HG03060 (cell line): ENCODE measurements around the gene LDLRAD4.
"Not testable (repeated sequence)": the region's sequence is repeated elsewhere in the genome, so short reads cannot be mapped to it uniquely, and the experiment has no call there.

Source experiments
- ATAC-seq: cut with Tn5 transposase; IDR thresholded peaks from one replicate; pipeline ENCODE4 v1.9.1; 2021; ENCODE audit warnings: low read depth, moderate number of reproducible peaks; ENCODE audit not compliant: unreplicated experiment

The LDLRAD4 gene

DNA sequence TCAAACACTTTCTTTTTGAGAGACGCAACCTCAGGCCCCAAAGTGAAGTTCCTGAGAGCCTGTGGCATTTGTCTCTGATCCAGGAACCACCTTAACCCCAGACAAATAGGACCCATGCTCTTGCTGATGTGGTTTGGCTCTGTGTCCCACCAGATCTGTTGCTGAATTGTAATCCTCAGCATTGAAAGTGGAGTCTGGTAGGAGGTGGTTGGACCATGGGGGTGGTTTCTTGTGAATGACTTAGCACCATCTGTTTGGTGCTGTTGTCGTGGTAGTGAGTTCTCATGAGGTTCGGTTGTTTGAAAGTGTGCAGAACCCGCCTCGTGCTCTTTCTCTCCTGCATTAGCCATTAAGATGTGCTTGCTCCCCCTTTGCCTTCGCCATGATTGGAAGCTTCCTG lies 255.2 kb downstream of the LDLRAD4 start:
- ATAC-seq: no peak

DNA sequence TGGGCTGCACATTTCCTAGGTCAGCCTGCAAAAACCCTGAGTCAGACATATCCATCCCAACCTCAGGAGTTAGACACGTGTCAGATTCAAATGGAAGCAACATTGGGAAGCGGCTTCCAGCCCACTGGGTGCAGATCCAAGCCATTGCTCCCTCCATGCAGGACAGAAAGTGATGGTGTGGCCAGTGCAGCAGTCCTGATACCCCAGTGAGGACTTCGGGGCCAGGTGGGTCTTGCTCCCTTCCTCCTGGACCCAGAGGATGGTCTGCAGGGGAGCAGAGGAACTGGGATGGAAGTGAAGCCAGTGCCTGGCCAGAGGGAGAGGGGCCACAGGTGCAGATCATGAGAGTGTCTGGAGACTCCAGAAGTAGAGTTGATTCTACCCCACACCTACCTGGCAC lies 255.8 kb downstream of the LDLRAD4 start:
- ATAC-seq: no peak

DNA sequence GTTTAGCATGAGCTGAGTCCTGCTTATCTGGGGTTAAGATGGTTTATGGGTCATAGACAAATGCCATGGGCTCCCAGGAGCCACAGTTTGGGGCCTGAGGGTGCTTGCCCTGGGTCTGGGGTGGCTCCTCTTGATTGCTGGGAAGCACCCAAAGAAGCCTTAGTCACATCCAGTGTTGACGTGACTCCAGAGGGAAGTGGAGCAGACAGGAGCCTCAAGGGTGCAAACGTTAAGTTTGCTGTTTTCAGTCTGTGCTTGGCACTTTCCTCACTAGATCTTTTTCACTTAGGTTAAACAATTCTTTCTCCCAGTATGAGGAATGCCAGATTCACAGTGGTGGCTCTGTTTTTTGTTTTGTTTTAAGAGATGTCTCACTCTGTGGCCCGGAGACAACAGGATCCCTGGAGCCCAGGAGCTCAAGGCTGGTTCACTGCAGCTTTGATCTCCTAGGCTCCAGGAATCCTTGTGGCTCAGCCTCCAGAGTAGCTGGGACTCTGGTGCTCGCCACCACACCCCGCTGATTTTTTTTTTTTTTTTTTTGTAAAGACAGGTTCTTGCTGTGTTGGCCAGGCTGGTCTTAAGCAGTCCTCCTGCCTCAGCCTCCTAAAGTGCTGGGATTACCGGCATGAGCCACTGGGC lies 256.5 kb downstream of the LDLRAD4 start:
- ATAC-seq: no peak

DNA sequence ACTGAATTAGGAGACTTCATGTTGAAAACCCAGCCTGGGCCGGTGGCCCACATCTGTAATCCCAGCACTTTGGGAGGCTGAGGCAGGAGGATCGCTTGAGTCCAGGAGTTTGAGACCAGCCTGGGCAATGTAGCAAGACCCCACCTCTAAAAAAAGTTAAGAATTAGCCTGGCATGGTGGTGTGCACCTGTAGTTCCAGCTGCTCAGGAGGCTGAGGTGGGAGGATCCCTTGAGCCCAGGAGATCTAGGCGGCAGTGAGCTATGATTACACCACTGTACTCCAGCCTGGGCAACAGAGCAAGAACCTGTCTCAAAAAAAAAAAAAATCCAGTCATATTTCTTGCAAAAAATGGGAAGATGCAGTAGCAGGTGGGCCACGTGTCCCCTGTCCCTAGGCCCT lies 257.8 kb downstream of the LDLRAD4 start:
- ATAC-seq: not testable (repeated sequence)

DNA sequence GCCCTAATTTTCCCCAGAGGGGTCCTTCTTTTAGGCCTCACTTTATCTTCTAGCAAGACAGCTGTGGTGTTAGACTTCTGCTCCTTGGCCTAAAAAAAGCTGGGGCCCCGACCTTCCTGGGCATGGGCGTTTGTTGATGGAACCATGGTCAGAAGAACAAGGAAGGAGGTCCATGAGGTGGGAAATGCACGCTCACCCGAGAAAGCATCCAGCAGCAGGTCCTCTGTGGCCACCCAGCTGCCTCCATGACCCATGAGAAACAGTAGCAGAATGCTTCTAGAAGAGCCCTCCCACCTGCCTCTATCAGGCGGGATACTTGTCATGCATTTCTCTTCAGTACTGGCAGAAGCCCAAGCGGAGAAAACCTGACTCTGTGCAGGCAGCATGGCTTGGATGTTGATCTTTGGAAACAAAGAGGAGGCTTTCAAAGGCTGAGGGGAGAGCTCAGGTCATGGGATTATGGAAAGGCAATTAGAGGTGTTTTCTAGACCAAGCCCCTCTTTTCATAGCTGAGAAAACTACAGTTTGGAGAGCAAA lies 258.7 kb downstream of the LDLRAD4 start:
- ATAC-seq: no peak

DNA sequence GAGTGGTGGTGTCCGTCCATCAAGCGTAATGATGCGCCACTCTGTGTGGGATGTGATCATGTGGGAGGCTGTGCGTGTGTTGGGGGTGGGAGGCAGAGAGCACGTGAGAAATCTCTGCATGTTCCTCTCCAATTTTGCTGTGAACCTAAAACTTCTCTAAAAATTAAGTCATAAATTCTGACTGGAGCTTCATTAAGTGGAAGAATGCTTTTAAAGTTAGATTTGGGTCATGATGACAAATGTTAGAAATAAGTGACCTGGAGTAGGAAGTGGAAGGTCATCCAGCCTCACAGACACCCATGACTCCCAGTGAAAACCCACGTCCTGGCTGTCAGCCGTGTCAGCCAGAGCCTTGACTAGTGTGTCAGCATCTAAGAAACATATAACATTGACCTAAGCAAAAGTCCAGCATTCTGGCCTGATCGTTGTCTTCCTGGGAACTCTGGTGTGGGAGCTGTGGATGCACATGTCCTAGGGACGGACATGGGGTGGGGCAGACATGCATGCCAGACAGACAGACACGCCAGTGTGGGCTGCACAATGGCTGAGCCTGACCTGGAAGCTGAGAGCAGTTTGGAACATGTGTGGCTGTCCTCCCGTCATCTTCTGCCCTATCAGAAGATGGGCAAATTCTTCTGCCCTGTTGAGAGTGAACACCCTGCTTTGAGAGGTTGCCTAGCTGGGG lies 262.2 kb downstream of the LDLRAD4 start:
- no peak for ATAC-seq

DNA sequence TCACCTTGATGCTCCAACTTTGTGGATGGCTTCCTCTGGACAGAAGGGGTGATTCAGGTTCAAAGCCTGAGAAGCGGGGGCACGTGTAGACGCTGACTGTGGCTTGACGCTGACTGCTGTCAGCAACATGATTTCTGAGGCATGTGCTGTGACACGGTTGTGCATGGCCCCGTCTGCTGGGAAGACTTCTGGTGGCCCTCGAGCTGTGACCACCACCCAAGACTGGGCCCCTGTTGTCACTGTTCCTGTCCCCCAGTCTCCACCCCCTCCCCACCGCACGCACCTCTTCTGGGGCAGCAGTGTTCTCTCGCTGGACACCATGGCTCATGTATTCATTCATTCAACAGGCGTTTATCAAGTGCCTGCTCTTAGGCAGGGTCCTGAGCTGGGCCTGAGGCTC lies 262.8 kb downstream of the LDLRAD4 start:
- no peak for ATAC-seq

DNA sequence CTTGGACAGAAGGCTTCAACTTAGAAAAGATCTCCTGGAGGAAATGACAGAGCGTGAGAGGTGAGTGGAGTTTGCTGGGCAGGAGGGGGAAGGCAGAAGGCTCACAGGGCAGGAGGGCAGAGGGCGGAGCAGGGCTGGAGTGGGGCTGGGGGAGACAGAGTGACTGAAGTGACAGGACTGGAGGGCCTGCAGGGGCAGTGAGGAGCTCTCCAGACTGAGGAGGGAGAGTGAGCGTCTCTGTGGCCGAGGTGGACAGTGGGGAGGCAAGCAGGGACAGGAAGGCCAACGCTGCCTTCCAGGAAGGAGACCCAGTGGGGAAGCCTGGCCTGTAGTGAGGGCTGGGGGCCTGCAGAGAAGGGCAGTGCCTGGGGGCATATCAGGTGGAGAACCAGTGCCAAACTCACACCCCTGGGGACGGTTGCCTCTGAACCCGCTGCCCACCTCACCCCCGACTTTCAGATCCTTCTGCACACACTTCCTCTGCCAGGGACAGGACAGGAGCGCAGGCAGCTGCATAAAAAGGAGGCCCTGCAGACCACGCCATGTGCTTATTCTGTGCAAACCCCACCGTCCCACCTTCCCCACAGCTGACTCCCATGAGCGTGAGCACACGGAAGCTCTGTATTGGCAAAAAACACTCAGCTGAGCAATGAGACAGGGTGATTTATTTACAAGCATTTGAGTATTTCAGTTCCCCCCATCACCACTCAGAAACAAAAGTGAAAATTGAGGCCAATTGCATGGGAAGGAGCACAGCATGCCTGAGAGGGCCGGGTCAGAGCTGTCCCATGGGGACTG lies 263.5 kb downstream of the LDLRAD4 start:
- peak; percentile 66 for ATAC-seq

DNA sequence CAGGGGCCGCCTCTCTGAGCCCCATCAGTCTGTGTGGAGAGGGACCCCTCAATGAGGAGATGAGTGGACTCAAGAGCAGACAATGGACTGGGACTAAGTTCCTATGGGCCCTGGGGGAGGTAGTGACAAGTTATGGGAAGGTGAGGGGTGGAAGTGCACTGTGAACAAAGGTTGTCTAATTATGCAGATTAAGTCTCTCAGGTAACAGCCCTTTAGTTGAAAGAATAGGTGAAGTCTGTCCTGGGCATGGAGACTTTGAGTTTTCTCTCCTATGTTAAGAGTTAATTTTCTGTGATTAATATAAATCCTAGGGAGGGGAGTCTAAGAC lies 264.0 kb downstream of the LDLRAD4 start:
- ATAC-seq: no peak

DNA sequence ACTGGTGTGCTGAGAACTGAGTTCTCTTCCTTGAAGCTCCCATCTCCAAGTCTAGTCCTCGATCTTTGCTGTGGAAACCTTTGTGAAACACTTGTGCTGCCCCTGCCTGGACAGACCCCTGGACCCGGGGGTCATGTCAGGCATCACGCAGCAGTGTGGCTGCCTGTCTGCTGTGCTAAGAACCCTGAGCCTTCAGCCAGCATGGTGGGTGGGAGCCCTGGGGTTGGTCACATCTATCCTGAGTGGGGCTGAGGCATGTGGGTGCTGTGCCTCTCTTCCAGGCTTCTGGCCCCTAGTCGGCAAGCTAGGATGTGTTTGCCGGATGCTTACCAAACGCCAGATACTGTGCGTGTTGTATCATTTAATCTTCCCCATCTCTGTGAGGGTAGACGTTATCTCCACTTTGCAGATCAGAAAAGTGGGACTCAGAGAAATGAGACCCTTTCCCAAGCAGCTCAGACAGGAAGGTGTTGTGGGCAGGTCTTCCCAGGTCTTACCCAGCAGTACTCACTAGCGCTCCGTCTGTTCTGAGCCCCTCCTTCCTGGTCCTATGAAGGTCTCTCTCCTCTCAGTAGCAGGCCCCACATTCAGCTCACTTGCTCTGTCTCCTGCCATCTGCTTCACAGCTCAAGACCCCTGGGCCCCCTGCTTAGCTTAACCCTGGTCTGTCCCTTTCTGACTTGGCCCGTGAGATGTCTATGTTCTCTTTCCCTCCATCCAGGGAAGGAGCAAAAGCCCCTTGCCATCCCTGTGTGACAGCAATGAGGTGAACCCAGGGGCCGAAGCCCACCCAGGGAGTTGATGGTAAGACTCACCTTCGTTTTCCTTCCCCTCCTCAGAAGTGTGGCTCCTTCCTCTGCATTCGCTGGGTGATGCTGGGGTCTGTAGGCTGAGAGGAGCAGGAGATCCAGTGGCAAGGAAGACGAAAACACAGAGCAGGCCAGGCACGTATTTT lies 265.0 kb downstream of the LDLRAD4 start:
- no peak for ATAC-seq

DNA sequence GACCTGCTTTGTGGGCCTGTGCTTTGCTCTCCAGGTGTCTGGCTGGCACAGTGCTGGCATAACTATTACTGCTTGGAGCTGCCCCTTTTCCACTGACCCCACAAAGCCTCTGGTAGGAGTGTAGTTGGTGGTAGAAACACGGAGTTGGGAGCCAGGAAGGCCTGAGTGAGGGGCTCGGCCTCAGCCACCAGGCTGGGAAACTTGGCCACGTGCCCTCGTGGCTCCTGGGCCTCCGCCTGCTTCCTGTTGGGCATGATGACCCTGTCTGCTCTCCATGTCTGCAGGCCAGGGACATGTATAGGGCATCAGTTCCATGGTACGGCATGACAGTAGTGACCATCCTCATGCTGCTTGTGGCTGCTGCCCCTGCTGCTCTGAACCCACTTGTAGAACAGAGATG lies 266.6 kb downstream of the LDLRAD4 start:
- ATAC-seq: no peak

DNA sequence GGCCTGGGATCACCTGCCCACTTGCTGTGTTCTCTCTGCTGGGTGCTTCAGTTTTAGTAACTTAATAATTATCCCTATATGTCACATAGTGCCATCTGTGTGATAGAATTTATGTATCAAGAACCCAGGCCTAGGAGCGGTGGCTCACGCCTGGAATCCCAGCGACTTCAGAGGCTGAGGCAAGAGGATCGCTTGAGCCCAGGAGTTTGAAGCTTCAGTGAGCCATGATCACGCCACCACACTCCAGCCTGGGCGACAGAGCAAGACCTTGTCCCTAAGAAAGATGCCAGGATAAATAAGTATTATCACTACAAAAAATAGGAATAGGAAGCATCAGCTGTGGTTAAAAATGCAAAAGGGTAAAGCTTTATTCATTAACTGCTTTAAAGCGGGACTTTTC lies 267.0 kb downstream of the LDLRAD4 start:
- ATAC-seq: no peak

DNA sequence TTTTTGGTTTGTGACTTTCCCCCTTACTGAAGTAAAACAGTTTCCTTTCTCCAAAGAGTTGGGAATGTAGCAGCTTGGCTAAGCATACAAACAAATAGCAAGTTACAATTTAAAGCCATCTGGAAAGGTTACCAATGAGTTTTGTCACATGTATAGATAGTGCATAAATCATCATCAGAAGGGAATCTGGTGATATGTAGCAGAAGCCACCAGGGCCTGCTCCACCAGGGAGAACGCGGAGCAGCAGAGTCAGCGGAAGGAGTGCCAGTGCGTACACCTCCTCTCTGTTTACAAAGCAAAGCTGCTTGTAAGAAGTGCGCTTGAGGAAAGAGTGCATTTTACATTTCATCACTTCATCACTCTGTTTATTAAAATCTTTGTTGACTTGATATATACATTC lies 267.7 kb downstream of the LDLRAD4 start:
- ATAC-seq: no peak

DNA sequence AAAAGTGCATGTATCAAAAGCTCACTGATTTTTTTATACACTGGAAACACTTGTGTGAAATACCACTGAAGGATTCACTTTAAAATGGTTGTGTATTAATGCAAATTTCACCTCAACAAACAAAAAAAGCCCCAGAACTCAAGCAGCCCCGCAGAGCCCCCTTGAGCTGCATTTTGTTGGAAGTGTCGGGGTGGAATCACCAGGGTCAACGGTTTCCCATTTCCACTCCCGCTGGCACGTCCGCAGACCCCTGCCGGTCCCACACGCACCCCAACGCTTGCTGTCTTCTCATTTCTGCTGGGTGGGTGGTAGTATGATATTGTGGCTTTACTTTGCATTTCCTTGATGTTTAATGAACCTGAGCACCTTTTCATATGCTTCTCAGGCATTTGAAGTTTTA lies 268.1 kb downstream of the LDLRAD4 start:
- ATAC-seq: no peak

DNA sequence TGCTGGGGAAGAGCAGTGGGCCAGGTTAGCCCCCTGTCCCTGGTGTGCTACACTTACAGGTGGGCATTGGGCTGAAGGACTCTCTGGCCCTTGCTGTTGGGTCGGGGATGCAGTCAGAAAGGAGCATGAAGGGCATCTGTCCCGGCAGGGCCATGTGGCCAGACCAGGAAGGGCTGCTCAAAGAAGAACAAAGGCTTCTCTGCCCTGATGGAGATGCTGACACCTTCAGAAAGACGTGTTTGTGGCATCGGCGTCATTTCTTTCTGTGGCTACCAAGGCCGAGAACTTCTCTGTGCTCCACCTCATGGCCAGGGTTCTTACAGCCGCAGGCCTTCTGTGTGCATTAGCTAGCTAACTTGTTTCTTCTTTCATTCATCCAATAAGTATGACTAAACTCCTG lies 268.7 kb downstream of the LDLRAD4 start:
- ATAC-seq: no peak

DNA sequence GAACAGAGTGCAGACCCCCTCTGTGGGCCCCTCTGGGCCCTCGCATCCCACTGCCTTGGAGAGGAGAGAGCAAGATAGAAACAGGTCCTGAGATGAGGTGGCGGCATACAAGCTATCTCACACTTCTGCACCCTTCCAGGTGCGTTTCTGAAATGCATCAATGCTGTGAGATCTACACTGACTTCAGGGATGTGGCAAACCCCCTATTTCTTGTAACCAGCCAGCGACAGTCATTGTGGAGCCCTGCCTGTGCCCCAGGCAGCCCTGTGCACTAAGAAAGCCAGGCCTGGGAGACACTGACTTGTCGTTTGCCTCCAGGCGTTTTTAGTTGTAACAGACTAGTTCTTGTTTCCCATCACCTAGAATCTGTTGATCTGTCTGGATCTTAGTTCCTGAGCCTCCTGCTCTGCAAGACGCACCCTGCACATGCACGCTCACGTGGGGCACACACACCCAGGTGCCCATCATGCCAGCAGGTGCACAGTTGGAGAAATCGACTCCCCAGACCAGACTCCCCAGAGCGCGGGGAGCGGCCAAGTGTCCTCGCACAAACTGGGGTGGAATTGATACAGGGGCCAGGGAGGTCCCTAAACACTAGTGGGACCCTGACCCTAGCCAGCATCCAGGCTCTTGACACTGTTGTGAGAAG lies 269.8 kb downstream of the LDLRAD4 start:
- no peak for ATAC-seq

DNA sequence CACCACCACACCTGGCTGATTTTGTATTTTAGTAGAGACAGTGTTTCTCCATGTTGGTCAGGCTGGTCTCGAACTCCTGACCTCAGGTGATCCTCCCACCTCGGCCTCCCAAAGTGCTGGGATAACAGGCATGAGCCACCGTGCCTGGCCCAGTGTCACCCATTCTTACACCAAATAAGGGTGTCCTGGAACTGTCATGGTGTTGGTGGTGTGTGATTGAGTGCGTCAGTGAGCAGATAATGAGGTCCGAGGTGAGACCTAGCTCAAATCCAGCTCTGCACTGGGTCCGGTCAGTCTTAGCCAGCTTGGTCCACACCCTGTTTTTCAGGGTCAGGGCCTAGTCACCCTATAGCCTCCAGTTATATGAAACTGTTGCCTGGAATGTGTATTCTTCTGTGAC lies 270.7 kb downstream of the LDLRAD4 start:
- ATAC-seq: not testable (repeated sequence)

DNA sequence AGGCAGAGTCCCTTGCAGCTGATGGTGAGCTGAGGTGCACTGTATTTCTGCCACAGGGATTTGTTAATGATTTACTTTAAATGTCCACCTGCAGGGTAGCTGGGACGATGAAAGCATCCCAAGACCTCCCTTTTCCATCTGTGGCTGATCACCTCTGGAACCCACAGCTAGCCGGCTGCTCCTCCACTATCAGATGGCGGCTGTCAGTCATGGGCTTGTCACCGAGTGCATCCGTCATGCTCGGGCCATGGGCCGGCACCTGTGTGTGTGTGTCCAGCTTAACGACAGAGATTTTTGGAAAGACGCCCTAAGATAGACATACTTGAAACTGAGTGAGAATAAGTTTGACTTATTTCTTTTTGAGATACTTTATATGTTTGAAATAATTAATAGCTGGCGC lies 272.6 kb downstream of the LDLRAD4 start:
- no peak for ATAC-seq

DNA sequence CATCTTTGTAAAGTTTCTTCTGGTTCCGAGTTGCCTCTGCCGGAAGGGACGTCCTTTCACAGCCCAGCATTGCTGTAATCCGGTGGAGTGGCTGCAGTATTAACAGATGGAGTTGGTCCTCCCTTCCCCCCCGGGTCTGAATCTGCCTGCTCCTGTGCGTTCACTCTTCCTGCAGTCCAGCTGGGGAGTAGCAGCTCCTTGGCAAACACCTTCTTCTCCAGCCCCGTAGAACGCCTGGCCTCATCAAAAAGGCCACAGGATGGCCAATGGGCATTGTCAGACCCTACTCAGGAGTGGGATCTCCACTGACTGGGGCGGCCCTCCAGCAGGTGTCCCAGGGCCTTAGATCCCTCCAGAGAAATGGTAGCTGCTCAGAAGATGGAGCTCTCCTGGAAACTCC lies 273.8 kb downstream of the LDLRAD4 start:
- ATAC-seq: no peak

DNA sequence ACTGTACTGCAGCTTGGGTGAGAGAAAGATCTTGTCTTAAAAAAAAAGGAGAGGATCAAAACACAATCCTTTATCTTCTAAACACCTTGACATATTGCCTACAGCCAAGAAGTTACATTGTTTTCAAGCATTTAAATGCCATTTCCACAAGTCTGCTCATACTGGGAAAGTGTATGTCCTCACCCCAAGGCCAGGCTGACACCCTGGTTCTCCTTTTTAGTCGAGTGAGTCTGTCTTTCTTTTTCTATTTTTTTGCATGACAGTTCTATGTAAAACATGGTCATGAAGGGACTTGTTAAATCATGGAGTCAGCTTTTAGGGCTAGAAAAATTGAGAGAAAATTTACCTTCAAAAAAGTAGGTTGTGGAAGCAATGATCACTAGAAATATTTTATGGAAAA lies 274.5 kb downstream of the LDLRAD4 start:
- ATAC-seq: no peak
